Spinal cord (tissue), 10 donors: ENCODE data around the gene ZNF334. TPM values are rescaled to one million over a fixed set of nuclear protein-coding genes. Genes with fewer than 3 reads are reported as not detected.

ENCODE experiments used
- DNase-seq, 6 donors: peaks; one replicate each; pipeline versions ENCODE4 v3.0.0 to v3.0.0-alpha.2; 2013 to 2015; ENCODE audit warnings: low spot score in 6 of 6, low read depth in 4 of 6
- H3K27ac ChIP-seq: one replicate; pipeline ENCODE4 v1.5.1; 2013; ENCODE audit warnings: low read depth, low read length, control low read depth
- H3K27me3 ChIP-seq: one replicate; pipeline ENCODE4 v1.6.1; 2013; ENCODE audit warnings: low read length; ENCODE audit not compliant: control insufficient read depth, insufficient read depth
- H3K36me3 ChIP-seq: one replicate; pipeline ENCODE4 v1.6.1; 2013; ENCODE audit warnings: low read length; ENCODE audit not compliant: control insufficient read depth, insufficient read depth
- H3K4me1 ChIP-seq: one replicate; pipeline ENCODE4 v1.6.1; 2013; ENCODE audit warnings: low read length; ENCODE audit not compliant: control insufficient read depth, insufficient read depth
- H3K4me3 ChIP-seq: one replicate; pipeline ENCODE4 v1.5.1; 2013; ENCODE audit warnings: low read depth, low read length, control low read depth
- H3K9me3 ChIP-seq: one replicate; pipeline ENCODE4 v1.6.1; 2013; ENCODE audit warnings: low read length; ENCODE audit not compliant: control insufficient read depth, insufficient read depth
- WGBS: methylation state at CpG from one replicate; pipeline ENCODE4 v1.1.5; 2013; ENCODE audit warnings: missing lambda C conversion rate; ENCODE audit not compliant: insufficient coverage; 5-methylcytosine and 5-hydroxymethylcytosine counted together
- polyA plus RNA-seq, 2 donors: library from polyadenylated mRNA; unstranded; fragments of 120-200 nt; gene quantifications; one replicate each; pipeline ENCODE4 v1.2.1, GENCODE V29; 2013; ENCODE audit not compliant: insufficient read length in 2 of 2
- total RNA-seq, 2 donors: library from RNA; depleted of rRNA in 1 of 2; stranded (reverse); fragments of 120-200 nt in 1 of 2; fragments of >200 nt in 1 of 2; gene quantifications; one replicate each; pipeline versions ENCODE4 v1.2.3 to v1.2.4, GENCODE V29; 2013 to 2014
- donor health status: healthy.

Gene ZNF334
- total and polyA plus RNA-seq, 4 donors, result 17.6 to 25.6 (median 24.3) TPM

- DNase-seq, result no peak
- H3K36me3 ChIP-seq, result no peaks in the 10 kb centered on the region
- no peak overlapping the region for H3K27ac ChIP-seq
- H3K27me3 ChIP-seq, result no peaks in the 10 kb centered on the region
- H3K9me3 ChIP-seq, result no peaks in the 10 kb centered on the region
- H3K4me3 ChIP-seq, result no peak overlapping the region
- H3K4me1 ChIP-seq, result peaks cover 2% of the 10 kb centered on the region
- WGBS, result 88% methylated on average over 3 of the region's 3 CpGs
Measured at GRCh38 chr20:46546298-46546697, 32.9 kb upstream of the ZNF334 start.

- Histone ChIP-seq H3K4me3 (no peak overlapping the region), H3K27ac (no peak overlapping the region), H3K9me3 (no peaks in the 10 kb centered on the region), H3K4me1 (peaks cover 2% of the 10 kb centered on the region), H3K36me3 (no peaks in the 10 kb centered on the region), H3K27me3 (no peaks in the 10 kb centered on the region)
- no peak for DNase-seq
- WGBS, result 93% methylated on average over 9 of the region's 9 CpGs
Measured at GRCh38 chr20:46545827-46546138, 32.4 kb upstream of the ZNF334 start.

- H3K27me3 ChIP-seq, result no peaks in the 10 kb centered on the region
- DNase-seq, result no peak
- no peaks in the 10 kb centered on the region for H3K36me3 ChIP-seq
- H3K4me1 ChIP-seq, result peaks cover 2% of the 10 kb centered on the region
- WGBS, result 89% methylated on average over 12 of the region's 14 CpGs
- H3K4me3 ChIP-seq, result no peak overlapping the region
- H3K27ac ChIP-seq, result no peak overlapping the region
- no peaks in the 10 kb centered on the region for H3K9me3 ChIP-seq
Measured at GRCh38 chr20:46545077-46545826, 31.9 kb upstream of the ZNF334 start.

- Histone ChIP-seq H3K9me3 (no peaks in the 10 kb centered on the region), H3K27ac (no peak overlapping the region), H3K27me3 (no peaks in the 10 kb centered on the region), H3K36me3 (no peaks in the 10 kb centered on the region), H3K4me3 (no peak overlapping the region), H3K4me1 (peaks cover 2% of the 10 kb centered on the region)
- no CpG with 5 or more reads among the region's 3 CpGs for WGBS
- DNase-seq, result peak in 1 of 6 donors; percentile 12
Measured at GRCh38 chr20:46544576-46544975, 31.2 kb upstream of the ZNF334 start.

GRCh38 chr20:46543959-46544358 lies 30.6 kb upstream of the ZNF334 start:
- no peaks in the 10 kb centered on the region for H3K27me3 ChIP-seq
- no peak overlapping the region for H3K27ac ChIP-seq
- no peak overlapping the region for H3K4me3 ChIP-seq
- no peak for DNase-seq
- WGBS, result 63% methylated on average over 1 of the region's 1 CpG
- no peaks in the 10 kb centered on the region for H3K9me3 ChIP-seq
- H3K4me1 ChIP-seq, result peaks cover 2% of the 10 kb centered on the region
- no peaks in the 10 kb centered on the region for H3K36me3 ChIP-seq

- H3K4me1 ChIP-seq, result peaks cover 2% of the 10 kb centered on the region
- DNase-seq, result no peak
- no peak overlapping the region for H3K27ac ChIP-seq
- H3K9me3 ChIP-seq, result no peaks in the 10 kb centered on the region
- no peaks in the 10 kb centered on the region for H3K36me3 ChIP-seq
- H3K4me3 ChIP-seq, result no peak overlapping the region
- 78% methylated on average over 3 of the region's 4 CpGs for WGBS
- H3K27me3 ChIP-seq, result no peaks in the 10 kb centered on the region
Measured at GRCh38 chr20:46543033-46543432, 29.7 kb upstream of the ZNF334 start.

- Histone ChIP-seq H3K9me3 (no peaks in the 10 kb centered on the region), H3K27ac (no peak overlapping the region), H3K4me3 (no peak overlapping the region), H3K36me3 (no peaks in the 10 kb centered on the region), H3K27me3 (no peaks in the 10 kb centered on the region), H3K4me1 (peaks cover 2% of the 10 kb centered on the region)
- no peak for DNase-seq
- 63% methylated on average over 34 of the region's 36 CpGs for WGBS
Measured at GRCh38 chr20:46541229-46541935, 28.0 kb upstream of the ZNF334 start.

- DNase-seq, result no peak
- H3K4me1 ChIP-seq, result no peaks in the 10 kb centered on the region
- no peak overlapping the region for H3K4me3 ChIP-seq
- no peaks in the 10 kb centered on the region for H3K9me3 ChIP-seq
- no peaks in the 10 kb centered on the region for H3K36me3 ChIP-seq
- H3K27me3 ChIP-seq, result no peaks in the 10 kb centered on the region
- no peak overlapping the region for H3K27ac ChIP-seq
- 89% methylated on average over 1 of the region's 2 CpGs for whole genome bisulfite sequencing
Measured at GRCh38 chr20:46539113-46539512, 25.8 kb upstream of the ZNF334 start.

GRCh38 chr20:46530640-46531039 lies 17.3 kb upstream of the ZNF334 start:
- no peak overlapping the region for H3K27ac ChIP-seq
- DNase-seq, result no peak
- no peaks in the 10 kb centered on the region for H3K27me3 ChIP-seq
- no peak overlapping the region for H3K4me3 ChIP-seq
- WGBS, result 89% methylated on average over 3 of the region's 4 CpGs
- no peaks in the 10 kb centered on the region for H3K36me3 ChIP-seq
- no peaks in the 10 kb centered on the region for H3K4me1 ChIP-seq
- H3K9me3 ChIP-seq, result no peaks in the 10 kb centered on the region
